Activated naive CD8-positive, alpha-beta T cell treated with anti-CD3 and anti-CD28 coated beads, Interleukin-2, amount 50 U/mL, for 24 hours (primary cell): ENCODE results near the gene KIF4A.

Experiments used
- ATAC-seq: fragments of 150-1000 bp; cut with Tn5 transposase; one replicate; pipeline ENCODE4 v1.10.0; 2021
- DNase-seq: peaks from one replicate; pipeline ENCODE4 v3.0.0; 2021
- H3K27ac Mint-ChIP-seq: one replicate; pipeline ENCODE4 v1.8.0; 2021; ENCODE audit warnings: mild to moderate bottlenecking, mixed read lengths
- H3K27me3 Mint-ChIP-seq: one replicate; pipeline ENCODE4 v1.8.0; 2021; ENCODE audit warnings: mixed read lengths
- H3K36me3 Mint-ChIP-seq: one replicate; pipeline ENCODE4 v1.8.0; 2021; ENCODE audit warnings: low read depth, mixed read lengths
- H3K4me1 Mint-ChIP-seq: one replicate; pipeline ENCODE4 v1.8.0; 2021; ENCODE audit warnings: mixed read lengths
- H3K4me3 Mint-ChIP-seq: one replicate; pipeline ENCODE4 v1.8.0; 2021; ENCODE audit warnings: mild to moderate bottlenecking, moderate library complexity, mixed read lengths
- H3K9me3 Mint-ChIP-seq: one replicate; pipeline ENCODE4 v1.8.0; 2021; ENCODE audit warnings: mixed read lengths

KIF4A gene

DNA sequence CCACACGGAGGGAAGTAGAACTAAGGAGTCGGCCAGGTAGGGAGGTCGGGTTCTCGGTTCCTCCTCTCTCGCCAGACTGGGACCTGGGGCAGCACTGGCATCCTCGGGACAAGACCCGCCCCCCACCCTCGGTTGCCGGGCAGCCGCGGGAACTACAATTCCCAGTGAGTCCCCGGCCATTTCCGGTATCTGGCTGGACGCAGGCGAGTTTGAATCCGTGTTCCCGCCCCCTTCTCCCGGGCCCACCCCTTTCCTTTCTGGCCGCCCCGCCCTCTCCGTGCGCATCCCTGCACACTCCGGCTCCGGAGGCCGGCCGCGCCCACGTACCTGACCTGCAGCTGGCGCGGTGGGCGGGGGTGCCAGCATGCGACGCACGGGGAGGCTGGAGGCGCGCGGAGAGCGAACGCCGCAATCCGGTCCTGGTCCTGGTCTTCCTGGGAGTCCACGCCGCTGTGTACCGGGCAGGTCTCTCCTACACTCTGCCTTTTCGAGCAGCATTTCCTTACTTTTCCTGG lies 144.5 kb downstream of the KIF4A start:
- peak; percentile 80 for DNase-seq
- ATAC-seq, result peak; percentile 67
- Mint-ChIP-seq H3K9me3 (no peaks in the 10 kb centered on the region), H3K36me3 (no peaks in the 10 kb centered on the region), H3K27ac (peak overlapping the region; percentile 90), H3K27me3 (peaks cover 11% of the 10 kb centered on the region), H3K4me3 (peak overlapping the region; percentile 88), H3K4me1 (peaks cover 29% of the 10 kb centered on the region)

DNA sequence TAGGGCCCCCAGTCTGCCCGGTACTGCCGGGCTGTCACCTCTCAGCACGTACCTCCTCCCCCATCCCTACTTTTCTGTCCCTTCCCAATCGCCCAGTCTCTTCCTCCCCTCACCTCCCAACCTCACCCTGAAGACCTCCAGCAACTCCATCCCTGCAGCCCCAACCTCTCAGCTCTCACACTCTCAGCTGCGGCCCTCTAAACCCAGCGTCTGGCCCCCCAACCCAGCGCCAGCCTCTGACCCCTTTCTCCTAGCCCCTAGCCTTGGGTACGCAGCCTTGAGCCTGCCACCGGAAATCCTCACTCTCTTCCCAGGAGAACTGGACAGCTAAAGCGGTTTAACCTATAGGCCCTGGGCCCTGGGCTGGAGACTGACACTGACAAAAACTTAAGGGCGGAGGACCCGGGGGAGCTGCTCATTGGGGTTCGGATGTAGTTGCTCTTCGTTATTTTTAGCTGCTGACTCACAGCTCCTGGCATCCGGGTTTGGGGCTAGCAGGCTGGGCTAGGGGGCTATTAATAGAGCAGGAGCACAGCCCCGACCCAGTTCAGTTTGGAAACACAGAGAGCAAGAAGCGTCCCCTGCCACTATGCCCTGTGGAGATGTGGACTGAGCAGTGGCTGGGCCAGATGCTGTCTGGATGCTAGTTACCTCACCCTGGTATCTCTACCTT lies 145.1 kb downstream of the KIF4A start:
- H3K9me3 Mint-ChIP-seq, result no peaks in the 10 kb centered on the region
- ATAC-seq (no peak), DNase-seq (no peak)

GRCh38 chrX:70436343-70436742 lies 146.4 kb downstream of the KIF4A start:
- Mint-ChIP-seq H3K4me1 (peaks cover 29% of the 10 kb centered on the region), H3K36me3 (no peaks in the 10 kb centered on the region), H3K27ac (no peak overlapping the region), H3K27me3 (peaks cover 19% of the 10 kb centered on the region), H3K9me3 (no peaks in the 10 kb centered on the region), H3K4me3 (no peak overlapping the region)
- no peak for ATAC-seq
- no peak for DNase-seq

More for the DNA sequence above, 145.1 kb downstream of the KIF4A start:
- H3K4me1 Mint-ChIP-seq, result peaks cover 29% of the 10 kb centered on the region
- H3K27ac Mint-ChIP-seq, result no peak overlapping the region
- H3K4me3 Mint-ChIP-seq, result peak overlapping the region; percentile 88
- H3K27me3 Mint-ChIP-seq, result peaks cover 12% of the 10 kb centered on the region
- no peaks in the 10 kb centered on the region for H3K36me3 Mint-ChIP-seq

DNA sequence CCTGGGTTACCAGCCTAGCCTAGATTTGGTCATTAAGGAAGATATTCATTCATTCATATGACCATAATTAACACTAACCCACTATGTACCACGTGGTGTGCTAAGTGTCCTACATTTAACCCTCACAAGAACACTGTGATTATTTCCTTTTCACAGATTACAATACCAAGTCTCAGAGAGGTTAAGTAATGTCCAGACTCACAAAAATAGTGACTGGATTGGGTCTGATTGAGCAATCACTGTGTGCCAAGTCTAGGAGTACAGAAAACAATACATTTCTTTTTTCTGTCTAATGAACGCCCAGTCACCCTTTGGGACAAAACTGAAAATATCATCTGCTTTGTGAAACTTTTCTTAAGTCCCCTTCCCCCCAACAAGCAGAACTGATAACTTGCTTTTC lies 147.1 kb downstream of the KIF4A start:
- Mint-ChIP-seq H3K27ac (no peak overlapping the region), H3K4me1 (peaks cover 29% of the 10 kb centered on the region), H3K27me3 (peaks cover 21% of the 10 kb centered on the region), H3K36me3 (no peaks in the 10 kb centered on the region), H3K9me3 (no peaks in the 10 kb centered on the region), H3K4me3 (no peak overlapping the region)
- no peak for DNase-seq
- ATAC-seq, result no peak

GRCh38 chrX:70437921-70438665 lies 148.2 kb downstream of the KIF4A start:
- ATAC-seq (no peak), DNase-seq (no peak)
- Mint-ChIP-seq H3K36me3 (no peaks in the 10 kb centered on the region), H3K4me1 (peaks cover 29% of the 10 kb centered on the region), H3K9me3 (no peaks in the 10 kb centered on the region), H3K4me3 (no peak overlapping the region), H3K27ac (no peak overlapping the region), H3K27me3 (peaks cover 30% of the 10 kb centered on the region)

- H3K4me1 Mint-ChIP-seq, result peaks cover 22% of the 10 kb centered on the region
- no peaks in the 10 kb centered on the region for H3K9me3 Mint-ChIP-seq
- peak; percentile 71 for ATAC-seq
- peaks cover 30% of the 10 kb centered on the region for H3K27me3 Mint-ChIP-seq
- no peak for DNase-seq
- H3K36me3 Mint-ChIP-seq, result no peaks in the 10 kb centered on the region
- no peak overlapping the region for H3K4me3 Mint-ChIP-seq
- no peak overlapping the region for H3K27ac Mint-ChIP-seq
Observed at GRCh38 chrX:70439016-70439415, 149.1 kb downstream of the KIF4A start.

- ATAC-seq, result no peak
- Mint-ChIP-seq H3K4me3 (no peak overlapping the region), H3K9me3 (no peaks in the 10 kb centered on the region), H3K27ac (no peak overlapping the region), H3K27me3 (peaks cover 39% of the 10 kb centered on the region), H3K36me3 (no peaks in the 10 kb centered on the region), H3K4me1 (peaks cover 16% of the 10 kb centered on the region)
- no peak for DNase-seq
Observed at GRCh38 chrX:70442224-70442623, 152.3 kb downstream of the KIF4A start.

- Mint-ChIP-seq H3K36me3 (no peaks in the 10 kb centered on the region), H3K9me3 (no peaks in the 10 kb centered on the region), H3K27me3 (peaks cover 31% of the 10 kb centered on the region), H3K27ac (no peak within 1 kb of the TSS), H3K4me1 (peaks cover 5% of the 10 kb centered on the region), H3K4me3 (peak within 1 kb of the TSS; percentile 49)
- ATAC-seq, result peak; percentile 48
- DNase-seq, result peak; percentile 24
Observed at GRCh38 chrX:70444326-70444945, 154.5 kb downstream of the KIF4A start, which contains the start of gene DLG3. Gene DLG3 (plus strand): TSS chrX:70444835. CDS start chrX:70445202, 367 bp downstream.

GRCh38 chrX:70444946-70445656 lies 155.2 kb downstream of the KIF4A start:
- Mint-ChIP-seq H3K9me3 (no peaks in the 10 kb centered on the region), H3K36me3 (no peaks in the 10 kb centered on the region), H3K27me3 (peaks cover 30% of the 10 kb centered on the region), H3K4me3 (peak overlapping the region; percentile 49), H3K4me1 (peaks cover 4% of the 10 kb centered on the region), H3K27ac (no peak overlapping the region)
- DNase-seq, result no peak
- peak; percentile 36 for ATAC-seq

DNA sequence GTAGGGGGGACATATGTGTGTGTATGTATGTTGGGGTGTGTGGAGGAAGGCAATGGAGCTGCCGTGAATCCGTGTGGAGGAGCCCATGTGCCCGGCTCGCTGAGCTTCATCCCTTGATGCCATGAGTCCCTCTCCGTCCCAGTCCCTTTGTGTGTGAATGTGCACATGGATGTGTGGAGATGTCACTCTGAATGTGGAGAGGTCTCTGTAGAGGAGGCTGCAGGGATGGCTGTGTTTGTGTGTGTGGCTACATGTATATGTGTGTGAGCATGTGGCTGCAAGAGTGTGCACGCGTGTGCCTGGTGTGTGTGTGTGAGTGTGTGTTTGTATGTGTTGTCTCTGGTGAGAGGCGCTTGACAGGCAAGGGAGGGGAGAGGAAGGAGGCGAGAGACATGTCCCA lies 156.0 kb downstream of the KIF4A start:
- Mint-ChIP-seq H3K9me3 (no peaks in the 10 kb centered on the region), H3K36me3 (no peaks in the 10 kb centered on the region), H3K27me3 (peaks cover 23% of the 10 kb centered on the region), H3K4me3 (no peak overlapping the region), H3K4me1 (peaks cover 4% of the 10 kb centered on the region), H3K27ac (no peak overlapping the region)
- ATAC-seq, result no peak
- no peak for DNase-seq

GRCh38 chrX:70446380-70447350 lies 156.8 kb downstream of the KIF4A start:
- Mint-ChIP-seq H3K4me3 (no peak overlapping the region), H3K27me3 (peaks cover 23% of the 10 kb centered on the region), H3K27ac (no peak overlapping the region), H3K9me3 (no peaks in the 10 kb centered on the region), H3K36me3 (no peaks in the 10 kb centered on the region), H3K4me1 (peaks cover 4% of the 10 kb centered on the region)
- ATAC-seq (no peak), DNase-seq (no peak)

DNA sequence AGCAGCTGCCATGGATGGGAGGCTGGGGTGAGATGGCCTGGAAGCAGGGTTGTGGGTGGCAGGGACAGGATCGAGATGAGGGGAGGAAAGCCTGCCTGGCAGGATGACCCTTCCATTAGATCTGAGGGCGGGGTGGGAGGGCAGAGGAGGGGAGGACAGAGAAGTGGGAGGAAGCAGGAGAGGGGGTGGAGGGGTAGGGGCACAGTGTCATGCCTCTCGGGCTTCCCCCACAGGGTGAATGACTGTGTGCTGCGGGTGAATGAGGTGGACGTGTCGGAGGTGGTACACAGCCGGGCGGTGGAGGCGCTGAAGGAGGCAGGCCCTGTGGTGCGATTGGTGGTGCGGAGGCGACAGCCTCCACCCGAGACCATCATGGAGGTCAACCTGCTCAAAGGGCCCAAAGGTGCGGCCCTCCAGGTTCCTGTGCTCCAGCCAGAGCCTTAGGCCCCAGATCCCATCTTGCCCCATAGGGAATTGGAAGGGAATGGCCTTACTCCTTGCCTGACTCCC lies 159.6 kb downstream of the KIF4A start:
- Mint-ChIP-seq H3K9me3 (no peaks in the 10 kb centered on the region), H3K36me3 (no peaks in the 10 kb centered on the region), H3K27ac (no peak overlapping the region), H3K4me3 (no peak overlapping the region), H3K4me1 (peaks cover 20% of the 10 kb centered on the region), H3K27me3 (peaks cover 7% of the 10 kb centered on the region)
- DNase-seq (no peak), ATAC-seq (no peak)

GRCh38 chrX:70452143-70452733 lies 162.3 kb downstream of the KIF4A start:
- no peaks in the 10 kb centered on the region for H3K9me3 Mint-ChIP-seq
- DNase-seq, result peak; percentile 69
- peak; percentile 29 for ATAC-seq
- peaks cover 36% of the 10 kb centered on the region for H3K4me1 Mint-ChIP-seq
- peaks cover 6% of the 10 kb centered on the region for H3K36me3 Mint-ChIP-seq
- no peaks in the 10 kb centered on the region for H3K27me3 Mint-ChIP-seq
- peak overlapping the region; percentile 79 for H3K4me3 Mint-ChIP-seq
- H3K27ac Mint-ChIP-seq, result peak overlapping the region; percentile 59
